ENCODE data around the gene CMSS1.

The CMSS1 gene

DNA sequence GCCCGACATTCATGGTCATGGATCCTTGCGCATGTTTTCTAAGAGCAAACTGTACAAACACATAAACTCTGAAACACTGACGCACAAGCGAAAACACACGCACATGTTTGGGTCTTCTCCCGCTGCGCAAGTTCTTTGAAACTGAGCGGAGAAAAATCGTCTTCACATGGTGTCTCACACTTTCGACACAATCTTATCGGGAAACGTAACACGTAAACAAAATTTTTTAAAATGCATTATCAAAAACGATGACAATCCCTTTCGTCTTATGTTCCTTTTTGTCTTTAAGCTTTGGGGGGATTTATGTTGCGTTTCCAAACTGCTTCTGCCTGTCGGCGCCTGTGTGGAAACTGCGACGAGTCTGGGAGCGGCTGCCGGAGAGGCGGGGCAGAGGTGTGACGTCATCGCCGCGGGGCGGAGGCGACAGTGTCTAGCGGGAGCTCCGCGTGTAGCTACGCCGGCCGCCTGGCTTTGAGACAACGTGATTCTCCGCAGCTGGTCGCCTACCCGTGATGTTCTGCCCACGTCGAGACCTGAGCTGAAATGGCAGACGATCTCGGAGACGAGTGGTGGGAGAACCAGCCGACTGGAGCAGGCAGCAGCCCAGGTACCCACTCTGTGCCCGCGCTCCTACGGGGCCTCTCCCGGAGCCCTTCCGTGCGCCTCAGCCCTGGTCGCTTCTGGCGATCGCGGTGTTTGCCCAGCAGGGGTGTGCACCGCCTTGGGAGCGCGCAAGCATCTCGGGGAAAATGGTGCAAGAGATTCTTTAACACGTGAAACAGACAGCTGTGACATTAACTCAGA, at the start of gene CMSS1:
Gene CMSS1, plus strand, starts transcription at position 426 of the 804 bp plus-strand sequence.
- DNase-seq (ENCODE audit: low read depth, low spot score) = peak; percentile 61
- no CpG with 5 or more reads among the region's 60 CpGs for WGBS (ENCODE audit: insufficient coverage, insufficient read length)
- no peaks in the 10 kb centered on the region for H3K4me1 ChIP-seq (ENCODE audit: control insufficient read depth, insufficient read depth, low read length)
- H3K27me3 ChIP-seq (ENCODE audit: control insufficient read depth, insufficient read depth, low read length) = no peaks in the 10 kb centered on the region
- no peaks in the 10 kb centered on the region for H3K36me3 ChIP-seq (ENCODE audit: control insufficient read depth, insufficient read depth, low read length)
- H3K27ac ChIP-seq (ENCODE audit: low read length) = no peak within 1 kb of the TSS
- H3K9me3 ChIP-seq (ENCODE audit: control insufficient read depth, insufficient read depth, low read length) = no peaks in the 10 kb centered on the region
- peak within 1 kb of the TSS; percentile 90 for H3K4me3 ChIP-seq (ENCODE audit: low read length)

- H3K4me3 ChIP-seq (ENCODE audit: low read length) = no peak overlapping the region
- no peak overlapping the region for H3K27ac ChIP-seq (ENCODE audit: low read length)
- no peaks in the 10 kb centered on the region for H3K9me3 ChIP-seq (ENCODE audit: control insufficient read depth, insufficient read depth, low read length)
- no peaks in the 10 kb centered on the region for H3K36me3 ChIP-seq (ENCODE audit: control insufficient read depth, insufficient read depth, low read length)
- whole genome bisulfite sequencing (ENCODE audit: insufficient coverage, insufficient read length) = no CpG with 5 or more reads among the region's 1 CpG
- DNase-seq (ENCODE audit: low read depth, low spot score) = no peak
- H3K27me3 ChIP-seq (ENCODE audit: control insufficient read depth, insufficient read depth, low read length) = no peaks in the 10 kb centered on the region
- no peaks in the 10 kb centered on the region for H3K4me1 ChIP-seq (ENCODE audit: control insufficient read depth, insufficient read depth, low read length)
These were observed 49.5 kb upstream of the CMSS1 start for GRCh38 chr3:99768126-99768525.

- no peaks in the 10 kb centered on the region for H3K36me3 ChIP-seq (ENCODE audit: control insufficient read depth, insufficient read depth, low read length)
- H3K4me3 ChIP-seq (ENCODE audit: low read length) = no peak overlapping the region
- DNase-seq (ENCODE audit: low read depth, low spot score) = no peak
- no peaks in the 10 kb centered on the region for H3K4me1 ChIP-seq (ENCODE audit: control insufficient read depth, insufficient read depth, low read length)
- no peak overlapping the region for H3K27ac ChIP-seq (ENCODE audit: low read length)
- no CpG with 5 or more reads among the region's 2 CpGs for WGBS (ENCODE audit: insufficient coverage, insufficient read length)
- no peaks in the 10 kb centered on the region for H3K9me3 ChIP-seq (ENCODE audit: control insufficient read depth, insufficient read depth, low read length)
- H3K27me3 ChIP-seq (ENCODE audit: control insufficient read depth, insufficient read depth, low read length) = no peaks in the 10 kb centered on the region
These were observed 48.7 kb upstream of the CMSS1 start for GRCh38 chr3:99768808-99769501.

GRCh38 chr3:99772171-99772570, 45.5 kb upstream of the CMSS1 start:
- no peaks in the 10 kb centered on the region for H3K9me3 ChIP-seq (ENCODE audit: control insufficient read depth, insufficient read depth, low read length)

DNA sequence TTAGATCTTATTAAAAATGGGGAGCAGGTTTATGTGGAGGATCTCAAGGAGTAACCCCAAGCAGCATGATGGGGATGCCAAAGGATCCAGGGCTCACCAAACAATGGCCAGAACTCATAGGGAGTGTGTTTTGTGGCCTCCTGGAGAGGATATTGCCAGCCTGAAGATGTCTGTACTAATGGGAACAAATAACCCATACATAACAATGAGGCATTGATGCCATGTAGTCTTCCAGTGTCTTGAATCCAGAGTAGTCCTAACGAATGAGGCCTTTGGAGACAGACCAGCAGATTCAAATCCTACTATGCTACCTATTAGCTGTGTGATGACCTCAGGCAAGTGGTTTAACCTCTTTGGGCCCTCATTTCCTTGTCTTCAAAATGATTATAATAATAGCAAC, 45.0 kb upstream of the CMSS1 start:
- Histone ChIP-seq H3K4me3 (ENCODE audit: low read length) (no peak overlapping the region), H3K9me3 (ENCODE audit: control insufficient read depth, insufficient read depth, low read length) (no peaks in the 10 kb centered on the region), H3K27me3 (ENCODE audit: control insufficient read depth, insufficient read depth, low read length) (no peaks in the 10 kb centered on the region), H3K36me3 (ENCODE audit: control insufficient read depth, insufficient read depth, low read length) (no peaks in the 10 kb centered on the region), H3K27ac (ENCODE audit: low read length) (no peak overlapping the region), H3K4me1 (ENCODE audit: control insufficient read depth, insufficient read depth, low read length) (no peaks in the 10 kb centered on the region)
- no CpG with 5 or more reads among the region's 1 CpG for WGBS (ENCODE audit: insufficient coverage, insufficient read length)
- no peak for DNase-seq (ENCODE audit: low read depth, low spot score)

More at GRCh38 chr3:99772171-99772570, 45.5 kb upstream of the CMSS1 start:
- Histone ChIP-seq H3K27ac (ENCODE audit: low read length) (no peak overlapping the region), H3K27me3 (ENCODE audit: control insufficient read depth, insufficient read depth, low read length) (no peaks in the 10 kb centered on the region), H3K4me1 (ENCODE audit: control insufficient read depth, insufficient read depth, low read length) (no peaks in the 10 kb centered on the region), H3K4me3 (ENCODE audit: low read length) (no peak overlapping the region), H3K36me3 (ENCODE audit: control insufficient read depth, insufficient read depth, low read length) (no peaks in the 10 kb centered on the region)
- no CpG with 5 or more reads among the region's 3 CpGs for WGBS (ENCODE audit: insufficient coverage, insufficient read length)
- no peak for DNase-seq (ENCODE audit: low read depth, low spot score)

DNA sequence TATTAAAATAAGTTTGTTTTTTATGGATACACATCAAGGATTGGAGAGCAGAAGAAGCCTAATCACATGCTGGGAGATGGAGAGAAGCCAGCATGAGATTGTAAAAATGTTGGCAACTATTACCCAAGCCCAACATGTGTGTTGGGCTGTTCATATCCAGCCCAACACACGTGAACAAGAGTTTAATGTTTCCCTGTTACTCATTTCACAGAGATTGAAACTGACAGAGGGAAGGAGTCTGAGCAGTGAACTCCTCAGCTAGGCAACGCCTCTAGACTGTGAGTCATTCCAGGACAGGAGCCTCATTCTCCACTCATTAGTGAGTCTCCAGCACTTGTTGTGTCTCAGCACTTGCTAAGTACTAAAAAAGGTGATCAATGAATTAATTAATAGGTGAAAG, 43.2 kb upstream of the CMSS1 start:
- DNase-seq (ENCODE audit: low read depth, low spot score) = no peak
- no peaks in the 10 kb centered on the region for H3K9me3 ChIP-seq (ENCODE audit: control insufficient read depth, insufficient read depth, low read length)

GRCh38 chr3:99776516-99777209, 41.0 kb upstream of the CMSS1 start:
- WGBS (ENCODE audit: insufficient coverage, insufficient read length) = no CpG with 5 or more reads among the region's 5 CpGs
- no peak for DNase-seq (ENCODE audit: low read depth, low spot score)
- H3K27me3 ChIP-seq (ENCODE audit: control insufficient read depth, insufficient read depth, low read length) = no peaks in the 10 kb centered on the region

More for the DNA sequence above, 43.2 kb upstream of the CMSS1 start:
- Histone ChIP-seq H3K4me3 (ENCODE audit: low read length) (no peak overlapping the region), H3K4me1 (ENCODE audit: control insufficient read depth, insufficient read depth, low read length) (no peaks in the 10 kb centered on the region), H3K27me3 (ENCODE audit: control insufficient read depth, insufficient read depth, low read length) (no peaks in the 10 kb centered on the region), H3K27ac (ENCODE audit: low read length) (no peak overlapping the region), H3K36me3 (ENCODE audit: control insufficient read depth, insufficient read depth, low read length) (no peaks in the 10 kb centered on the region)
- no CpG with 5 or more reads among the region's 2 CpGs for WGBS (ENCODE audit: insufficient coverage, insufficient read length)

DNA sequence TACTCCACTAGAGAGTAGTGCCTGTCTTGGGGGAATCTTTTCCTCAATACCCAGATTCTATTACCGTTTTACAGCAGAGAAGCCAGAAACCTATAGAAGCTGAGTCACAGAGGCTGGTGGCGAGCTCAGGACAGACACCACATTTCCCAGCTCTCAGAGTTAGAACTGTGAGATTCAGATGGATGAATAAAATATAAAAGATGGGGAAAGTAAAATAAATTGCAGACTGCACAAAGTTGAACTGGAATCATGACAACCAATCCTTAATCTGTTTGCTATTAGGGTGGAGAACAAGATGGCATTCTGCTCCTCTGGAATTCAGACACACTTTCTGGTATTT, 40.5 kb upstream of the CMSS1 start:
- no peak overlapping the region for H3K4me3 ChIP-seq (ENCODE audit: low read length)
- no peaks in the 10 kb centered on the region for H3K9me3 ChIP-seq (ENCODE audit: control insufficient read depth, insufficient read depth, low read length)
- no CpG with 5 or more reads among the region's 2 CpGs for WGBS (ENCODE audit: insufficient coverage, insufficient read length)
- no peaks in the 10 kb centered on the region for H3K4me1 ChIP-seq (ENCODE audit: control insufficient read depth, insufficient read depth, low read length)
- no peaks in the 10 kb centered on the region for H3K36me3 ChIP-seq (ENCODE audit: control insufficient read depth, insufficient read depth, low read length)
- H3K27ac ChIP-seq (ENCODE audit: low read length) = no peak overlapping the region
- H3K27me3 ChIP-seq (ENCODE audit: control insufficient read depth, insufficient read depth, low read length) = no peaks in the 10 kb centered on the region
- DNase-seq (ENCODE audit: low read depth, low spot score) = no peak

More at GRCh38 chr3:99776516-99777209, 41.0 kb upstream of the CMSS1 start:
- no peaks in the 10 kb centered on the region for H3K4me1 ChIP-seq (ENCODE audit: control insufficient read depth, insufficient read depth, low read length)
- no peak overlapping the region for H3K27ac ChIP-seq (ENCODE audit: low read length)
- no peaks in the 10 kb centered on the region for H3K9me3 ChIP-seq (ENCODE audit: control insufficient read depth, insufficient read depth, low read length)
- no peaks in the 10 kb centered on the region for H3K36me3 ChIP-seq (ENCODE audit: control insufficient read depth, insufficient read depth, low read length)
- H3K4me3 ChIP-seq (ENCODE audit: low read length) = no peak overlapping the region

- no peaks in the 10 kb centered on the region for H3K9me3 ChIP-seq (ENCODE audit: control insufficient read depth, insufficient read depth, low read length)
- H3K27me3 ChIP-seq (ENCODE audit: control insufficient read depth, insufficient read depth, low read length) = no peaks in the 10 kb centered on the region
- whole genome bisulfite sequencing (ENCODE audit: insufficient coverage, insufficient read length) = no CpG with 5 or more reads among the region's 2 CpGs
- no peak overlapping the region for H3K27ac ChIP-seq (ENCODE audit: low read length)
- H3K36me3 ChIP-seq (ENCODE audit: control insufficient read depth, insufficient read depth, low read length) = no peaks in the 10 kb centered on the region
- no peaks in the 10 kb centered on the region for H3K4me1 ChIP-seq (ENCODE audit: control insufficient read depth, insufficient read depth, low read length)
- no peak overlapping the region for H3K4me3 ChIP-seq (ENCODE audit: low read length)
- no peak for DNase-seq (ENCODE audit: low read depth, low spot score)
These were observed 40.0 kb upstream of the CMSS1 start for GRCh38 chr3:99777708-99778107.

- no CpG with 5 or more reads among the region's 3 CpGs for WGBS (ENCODE audit: insufficient coverage, insufficient read length)
- Histone ChIP-seq H3K27ac (ENCODE audit: low read length) (no peak overlapping the region), H3K4me3 (ENCODE audit: low read length) (no peak overlapping the region), H3K4me1 (ENCODE audit: control insufficient read depth, insufficient read depth, low read length) (no peaks in the 10 kb centered on the region), H3K27me3 (ENCODE audit: control insufficient read depth, insufficient read depth, low read length) (no peaks in the 10 kb centered on the region), H3K9me3 (ENCODE audit: control insufficient read depth, insufficient read depth, low read length) (no peaks in the 10 kb centered on the region), H3K36me3 (ENCODE audit: control insufficient read depth, insufficient read depth, low read length) (no peaks in the 10 kb centered on the region)
- DNase-seq (ENCODE audit: low read depth, low spot score) = no peak
These were observed 36.9 kb upstream of the CMSS1 start for GRCh38 chr3:99780749-99781148.

All from iPS DF 6.9 (cell line).